HepG2 (cell line): Measurements from ENCODE around the gene CYP4F8. TPM values are rescaled to one million over a fixed set of nuclear protein-coding genes. Genes with fewer than 3 reads are reported as not detected.
A peak's percentile ranks its signal among the peaks of the same experiment; 100 is the strongest.

Experiments
- ERF ChIP-seq: IDR thresholded peaks from 2 replicates; pipeline ENCODE4 v1.6.1; 2018; ENCODE audit warnings: missing biosample characterization, missing genetic modification reagents
- MAF1 ChIP-seq: sonication (generic); formaldehyde crosslinking; IDR thresholded peaks from 2 replicates; pipeline ENCODE4 v1.5.0; 2020; ENCODE audit warnings: missing genetic modification reagents, borderline replicate concordance
- MAZ ChIP-seq, 2 experiments: sonication (generic) in 1 of 2; formaldehyde crosslinking in 1 of 2; IDR thresholded peaks; 2 replicates each; pipeline versions ENCODE4 v1.5.0 to v1.6.1; 2012 to 2020; ENCODE audit warnings: low read depth in 2 of 2, mild to moderate bottlenecking in 2 of 2, borderline replicate concordance in 1 of 2, improper control_type of control experiment in 1 of 2, low read length in 1 of 2, missing genetic modification reagents in 1 of 2, moderate library complexity in 1 of 2
- RAD21 ChIP-seq: fragments of 450-650 bp; formaldehyde crosslinking; IDR thresholded peaks from 2 replicates; pipeline ENCODE4 v1.5.0; 2020; ENCODE audit warnings: mild to moderate bottlenecking
- RBM39 ChIP-seq: fragments of 200-400 bp; formaldehyde crosslinking; IDR thresholded peaks from one replicate; pipeline ENCODE4 v1.6.1; 2018; ENCODE audit warnings: antibody characterized with exemption, mild to moderate bottlenecking, low read depth, low read length; ENCODE audit not compliant: poor library complexity, severe bottlenecking
- TGIF2 ChIP-seq: IDR thresholded peaks from 2 replicates; pipeline ENCODE4 v1.6.1; 2016; ENCODE audit warnings: control low read depth, missing compliant biosample characterization
- ZFP36L2 ChIP-seq: sonication (generic); formaldehyde crosslinking; IDR thresholded peaks from 2 replicates; pipeline ENCODE4 v1.4.0; 2020; ENCODE audit warnings: missing genetic modification reagents
- ZMAT3 ChIP-seq: sonication (generic); formaldehyde crosslinking; conservative IDR thresholded peaks from 2 replicates; pipeline ENCODE4 v1.7.0; 2021; ENCODE audit warnings: missing genetic modification reagents
- ZNF263 ChIP-seq: sonication (generic); formaldehyde crosslinking; IDR thresholded peaks from 2 replicates; pipeline ENCODE4 v1.4.0; 2020; ENCODE audit warnings: missing genetic modification reagents
- ZNF367 ChIP-seq: sonication (generic); formaldehyde crosslinking; IDR thresholded peaks from 2 replicates; pipeline ENCODE4 v1.4.0; 2020; ENCODE audit warnings: missing genetic modification reagents, borderline replicate concordance
- ZNF607 ChIP-seq: sonication (generic); formaldehyde crosslinking; IDR thresholded peaks from 2 replicates; pipeline ENCODE4 v1.5.1; 2020; ENCODE audit warnings: missing genetic modification reagents, mild to moderate bottlenecking, borderline replicate concordance
- ZNF660 ChIP-seq: sonication (generic); formaldehyde crosslinking; IDR thresholded peaks from 2 replicates; pipeline ENCODE4 v1.5.1; 2020; ENCODE audit warnings: mild to moderate bottlenecking, low read depth, missing genetic modification reagents, borderline replicate concordance
- ZNF737 ChIP-seq: sonication (generic); formaldehyde crosslinking; IDR thresholded peaks from 2 replicates; pipeline ENCODE4 v1.5.0; 2020; ENCODE audit warnings: missing genetic modification reagents, mild to moderate bottlenecking, borderline replicate concordance
- polyA plus RNA-seq, 8 experiments: library from polyadenylated mRNA; depleted of rRNA in 3 of 8; stranded (reverse) in 7 of 8; unstranded in 1 of 8; fragments of >200 nt; fragmentation: Illumina TruSeq in 4 of 8; extraction: Trizol in 4 of 8; gene quantifications; 2 replicates each; pipeline versions ENCODE4 v1.2.1 to v1.2.3, GENCODE V29; 2011 to 2016; ENCODE audit warnings: low read depth in 4 of 8, missing spikeins in 1 of 8, mixed read lengths in 1 of 8; ENCODE audit not compliant: insufficient read depth in 1 of 8
- total RNA-seq, 5 experiments: library from RNA; depleted of rRNA; stranded (reverse); fragments of >200 nt; fragmentation: Illumina TruSeq; extraction: Trizol; gene quantifications; 2 replicates each; pipeline ENCODE4 v1.2.3, GENCODE V29; 2016; ENCODE audit warnings: low read depth in 1 of 5
- TF ChIP-seq, protein P1 (sequence below): sonication (generic); formaldehyde crosslinking; IDR thresholded peaks from 2 replicates; pipeline ENCODE4 v1.4.0; 2020; ENCODE audit warnings: missing genetic modification reagents; ENCODE audit errors: not compliant biosample characterization
- TF ChIP-seq, protein P2 (sequence below): sonication (generic); formaldehyde crosslinking; IDR thresholded peaks from 2 replicates; pipeline ENCODE4 v1.8.1; 2023; ENCODE audit warnings: missing genetic modification reagents, inconsistent platforms, borderline replicate concordance
- TF ChIP-seq, protein P3 (sequence below): sonication (generic); formaldehyde crosslinking; IDR thresholded peaks from 2 replicates; pipeline ENCODE4 v1.4.0; 2020; ENCODE audit warnings: missing genetic modification reagents
- TF ChIP-seq, protein P4 (sequence below): IDR thresholded peaks from 2 replicates; pipeline ENCODE4 v1.6.1; 2016; ENCODE audit warnings: mild to moderate bottlenecking, missing biosample characterization, missing genetic modification reagents
- TF ChIP-seq, protein P5 (sequence below), 2 experiments: sonication (generic) in 1 of 2; formaldehyde crosslinking in 1 of 2; IDR thresholded peaks; 2 replicates each; pipeline versions ENCODE4 v1.5.1 to v1.6.1; 2011 to 2020; ENCODE audit warnings: borderline replicate concordance in 1 of 2, low read depth in 1 of 2, low read length in 1 of 2, mild to moderate bottlenecking in 1 of 2, missing genetic modification reagents in 1 of 2, moderate library complexity in 1 of 2

CYP4F8 gene
- total and polyA plus RNA-seq, 2 of the 13 experiments (the other 11 are each of a cell fraction or from before 2014, with no cell fraction given) = not detected

DNA sequence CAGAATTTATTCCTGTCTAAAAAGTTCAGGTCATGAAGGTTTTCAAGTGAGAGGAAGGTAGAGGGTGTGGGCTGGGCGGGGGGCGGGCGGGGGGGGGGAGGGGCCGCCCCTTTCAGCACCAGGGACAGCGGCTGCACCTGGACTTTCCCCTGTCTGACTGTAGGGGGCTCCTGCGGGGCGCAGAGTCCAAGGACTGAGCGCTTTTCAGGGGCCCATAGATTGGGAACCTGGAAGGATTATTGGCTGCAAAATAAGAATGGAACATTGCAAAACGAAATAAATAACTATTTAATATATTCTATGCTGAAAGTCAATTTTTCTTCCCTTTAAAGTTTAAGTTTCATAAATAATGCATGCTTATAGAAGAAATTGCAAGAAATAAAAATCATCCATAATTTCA is 16.8 kb downstream of the CYP4F8 start (continued):
- TF ChIP-seq, protein P1, sequence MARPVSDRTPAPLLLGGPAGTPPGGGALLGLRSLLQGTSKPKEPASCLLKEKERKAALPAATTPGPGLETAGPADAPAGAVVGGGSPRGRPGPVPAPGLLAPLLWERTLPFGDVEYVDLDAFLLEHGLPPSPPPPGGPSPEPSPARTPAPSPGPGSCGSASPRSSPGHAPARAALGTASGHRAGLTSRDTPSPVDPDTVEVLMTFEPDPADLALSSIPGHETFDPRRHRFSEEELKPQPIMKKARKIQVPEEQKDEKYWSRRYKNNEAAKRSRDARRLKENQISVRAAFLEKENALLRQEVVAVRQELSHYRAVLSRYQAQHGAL (CRISPR knock-in tag) = peak; percentile 82
- TF ChIP-seq ZNF367 (CRISPR knock-in tag) (0 out of 2 replicates have a peak, but pooled peaks have one; percentile 53), ZFP36L2 (CRISPR knock-in tag) (0 out of 2 replicates have a peak, but pooled peaks have one; percentile 60), ERF (CRISPR knock-in tag) (peak; percentile 71; the same call in 1 of the 2 replicates), ZNF263 (CRISPR knock-in tag) (peak; percentile 58; the same call in 1 of the 2 replicates), MAF1 (CRISPR knock-in tag) (peak; percentile 60; the same call in 1 of the 2 replicates), ZNF737 (CRISPR knock-in tag) (no peak), ZMAT3 (no peak), RBM39 (no peak), ZNF607 (CRISPR knock-in tag) (0 out of 2 replicates have a peak, but pooled peaks have one; percentile 26), ZNF660 (CRISPR knock-in tag) (no peak), MAZ (IDR thresholded peaks at IDR 0.05; ENCODE audit: borderline replicate concordance, low read depth, low read length) (no peak), MAZ (CRISPR knock-in tag; IDR thresholded peaks at IDR 0.05; ENCODE audit: low read depth) (no peak), TGIF2 (CRISPR knock-in tag) (0 out of 2 replicates have a peak, but pooled peaks have one; percentile 47), RAD21 (CRISPR knock-in tag) (peak; percentile 76)
- TF ChIP-seq, protein P2, sequence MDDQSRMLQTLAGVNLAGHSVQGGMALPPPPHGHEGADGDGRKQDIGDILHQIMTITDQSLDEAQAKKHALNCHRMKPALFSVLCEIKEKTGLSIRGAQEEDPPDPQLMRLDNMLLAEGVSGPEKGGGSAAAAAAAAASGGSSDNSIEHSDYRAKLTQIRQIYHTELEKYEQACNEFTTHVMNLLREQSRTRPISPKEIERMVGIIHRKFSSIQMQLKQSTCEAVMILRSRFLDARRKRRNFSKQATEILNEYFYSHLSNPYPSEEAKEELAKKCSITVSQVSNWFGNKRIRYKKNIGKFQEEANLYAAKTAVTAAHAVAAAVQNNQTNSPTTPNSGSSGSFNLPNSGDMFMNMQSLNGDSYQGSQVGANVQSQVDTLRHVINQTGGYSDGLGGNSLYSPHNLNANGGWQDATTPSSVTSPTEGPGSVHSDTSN (CRISPR knock-in tag) = peak; percentile 69; the same call in 1 of the 2 replicates
- TF ChIP-seq, protein P3, sequence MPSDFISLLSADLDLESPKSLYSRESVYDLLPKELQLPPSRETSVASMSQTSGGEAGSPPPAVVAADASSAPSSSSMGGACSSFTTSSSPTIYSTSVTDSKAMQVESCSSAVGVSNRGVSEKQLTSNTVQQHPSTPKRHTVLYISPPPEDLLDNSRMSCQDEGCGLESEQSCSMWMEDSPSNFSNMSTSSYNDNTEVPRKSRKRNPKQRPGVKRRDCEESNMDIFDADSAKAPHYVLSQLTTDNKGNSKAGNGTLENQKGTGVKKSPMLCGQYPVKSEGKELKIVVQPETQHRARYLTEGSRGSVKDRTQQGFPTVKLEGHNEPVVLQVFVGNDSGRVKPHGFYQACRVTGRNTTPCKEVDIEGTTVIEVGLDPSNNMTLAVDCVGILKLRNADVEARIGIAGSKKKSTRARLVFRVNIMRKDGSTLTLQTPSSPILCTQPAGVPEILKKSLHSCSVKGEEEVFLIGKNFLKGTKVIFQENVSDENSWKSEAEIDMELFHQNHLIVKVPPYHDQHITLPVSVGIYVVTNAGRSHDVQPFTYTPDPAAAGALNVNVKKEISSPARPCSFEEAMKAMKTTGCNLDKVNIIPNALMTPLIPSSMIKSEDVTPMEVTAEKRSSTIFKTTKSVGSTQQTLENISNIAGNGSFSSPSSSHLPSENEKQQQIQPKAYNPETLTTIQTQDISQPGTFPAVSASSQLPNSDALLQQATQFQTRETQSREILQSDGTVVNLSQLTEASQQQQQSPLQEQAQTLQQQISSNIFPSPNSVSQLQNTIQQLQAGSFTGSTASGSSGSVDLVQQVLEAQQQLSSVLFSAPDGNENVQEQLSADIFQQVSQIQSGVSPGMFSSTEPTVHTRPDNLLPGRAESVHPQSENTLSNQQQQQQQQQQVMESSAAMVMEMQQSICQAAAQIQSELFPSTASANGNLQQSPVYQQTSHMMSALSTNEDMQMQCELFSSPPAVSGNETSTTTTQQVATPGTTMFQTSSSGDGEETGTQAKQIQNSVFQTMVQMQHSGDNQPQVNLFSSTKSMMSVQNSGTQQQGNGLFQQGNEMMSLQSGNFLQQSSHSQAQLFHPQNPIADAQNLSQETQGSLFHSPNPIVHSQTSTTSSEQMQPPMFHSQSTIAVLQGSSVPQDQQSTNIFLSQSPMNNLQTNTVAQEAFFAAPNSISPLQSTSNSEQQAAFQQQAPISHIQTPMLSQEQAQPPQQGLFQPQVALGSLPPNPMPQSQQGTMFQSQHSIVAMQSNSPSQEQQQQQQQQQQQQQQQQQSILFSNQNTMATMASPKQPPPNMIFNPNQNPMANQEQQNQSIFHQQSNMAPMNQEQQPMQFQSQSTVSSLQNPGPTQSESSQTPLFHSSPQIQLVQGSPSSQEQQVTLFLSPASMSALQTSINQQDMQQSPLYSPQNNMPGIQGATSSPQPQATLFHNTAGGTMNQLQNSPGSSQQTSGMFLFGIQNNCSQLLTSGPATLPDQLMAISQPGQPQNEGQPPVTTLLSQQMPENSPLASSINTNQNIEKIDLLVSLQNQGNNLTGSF (CRISPR knock-in tag) = 0 out of 2 replicates have a peak, but pooled peaks have one; percentile 63
- TF ChIP-seq, protein P4, sequence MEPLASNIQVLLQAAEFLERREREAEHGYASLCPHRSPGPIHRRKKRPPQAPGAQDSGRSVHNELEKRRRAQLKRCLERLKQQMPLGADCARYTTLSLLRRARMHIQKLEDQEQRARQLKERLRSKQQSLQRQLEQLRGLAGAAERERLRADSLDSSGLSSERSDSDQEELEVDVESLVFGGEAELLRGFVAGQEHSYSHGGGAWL = peak; percentile 57; the same call in 1 of the 2 replicates
- TF ChIP-seq, protein P5, sequence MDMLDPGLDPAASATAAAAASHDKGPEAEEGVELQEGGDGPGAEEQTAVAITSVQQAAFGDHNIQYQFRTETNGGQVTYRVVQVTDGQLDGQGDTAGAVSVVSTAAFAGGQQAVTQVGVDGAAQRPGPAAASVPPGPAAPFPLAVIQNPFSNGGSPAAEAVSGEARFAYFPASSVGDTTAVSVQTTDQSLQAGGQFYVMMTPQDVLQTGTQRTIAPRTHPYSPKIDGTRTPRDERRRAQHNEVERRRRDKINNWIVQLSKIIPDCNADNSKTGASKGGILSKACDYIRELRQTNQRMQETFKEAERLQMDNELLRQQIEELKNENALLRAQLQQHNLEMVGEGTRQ (IDR thresholded peaks at IDR 0.05; ENCODE audit: low read depth, low read length) = no peak
- TF ChIP-seq, protein P5 (CRISPR knock-in tag; IDR thresholded peaks at IDR 0.05; ENCODE audit: borderline replicate concordance) = no peak
